Smooth muscle cell (in vitro differentiated cells): ENCODE data around the gene HDDC3. TPM values are rescaled to one million over a fixed set of nuclear protein-coding genes. Genes with fewer than 3 reads are reported as not detected.

ENCODE experiments used
- DNase-seq: peaks from one replicate; lab custom pipeline; 2025; ENCODE audit not compliant: unreplicated experiment; lab: John Stamatoyannopoulos, UW
- H2AFZ ChIP-seq: fragments of 200-600 bp; sonication (generic); 2 replicates; pipeline ENCODE4 v1.6.0; 2016; ENCODE audit warnings: antibody characterized with exemption, low read depth, mild to moderate bottlenecking
- H3F3A ChIP-seq: fragments of 200-600 bp; sonication (generic); 2 replicates; pipeline ENCODE4 v1.6.0; 2017; ENCODE audit warnings: antibody characterized with exemption, low read depth
- H3K27ac ChIP-seq: fragments of 200-600 bp; sonication (generic); 2 replicates; pipeline ENCODE4 v1.5.1; 2016; ENCODE audit warnings: low read depth, mild to moderate bottlenecking
- H3K27me3 ChIP-seq: fragments of 200-600 bp; sonication (generic); 2 replicates; pipeline ENCODE4 v1.6.1; 2016; ENCODE audit warnings: low read depth, mild to moderate bottlenecking
- H3K36me3 ChIP-seq: fragments of 200-600 bp; sonication (generic); 2 replicates; pipeline ENCODE4 v1.5.1; 2016; ENCODE audit warnings: low read depth
- H3K4me1 ChIP-seq: fragments of 200-600 bp; sonication (generic); 2 replicates; pipeline ENCODE4 v1.5.1; 2016; ENCODE audit warnings: low read depth
- H3K4me2 ChIP-seq: fragments of 200-600 bp; sonication (generic); 2 replicates; pipeline ENCODE4 v1.6.0; 2016; ENCODE audit warnings: mild to moderate bottlenecking
- H3K4me3 ChIP-seq: fragments of 200-600 bp; sonication (generic); 2 replicates; pipeline ENCODE4 v1.5.1; 2016; ENCODE audit warnings: mild to moderate bottlenecking
- H3K79me2 ChIP-seq: fragments of 200-600 bp; sonication (generic); 2 replicates; pipeline ENCODE4 v1.6.0; 2016; ENCODE audit warnings: low read depth, mild to moderate bottlenecking
- H3K9ac ChIP-seq: fragments of 200-600 bp; sonication (generic); 2 replicates; pipeline ENCODE4 v1.6.0; 2016; ENCODE audit warnings: low read depth
- H3K9me3 ChIP-seq: fragments of 200-600 bp; sonication (generic); replicated peaks from 2 replicates; pipeline ENCODE4 v1.5.1; 2016; ENCODE audit warnings: low read depth
- H4K20me1 ChIP-seq: fragments of 200-600 bp; sonication (generic); 2 replicates; pipeline ENCODE4 v1.6.0; 2016; ENCODE audit warnings: low read depth
- WGBS: methylation state at CpG from one replicate; pipeline ENCODE4 v1.1.7; 2016; ENCODE audit warnings: low lambda C conversion rate; 5-methylcytosine and 5-hydroxymethylcytosine counted together
- polyA plus RNA-seq: library from polyadenylated mRNA; unstranded; fragments of >200 nt; fragmentation: Nextera tagmentation; extraction: Ambion mirVana; gene quantifications from 2 replicates; pipeline ENCODE4 v1.2.1, GENCODE V29; 2016
- total RNA-seq: library from RNA; depleted of rRNA; stranded (reverse); fragments of >200 nt; gene quantifications from 2 replicates; pipeline ENCODE4 v1.2.3, GENCODE V29; 2014
- TF ChIP-seq, protein P1 (sequence below): fragments of 200-600 bp; sonication (generic); IDR thresholded peaks from 2 replicates; pipeline ENCODE4 v1.5.1; 2017; ENCODE audit warnings: borderline replicate concordance, mild to moderate bottlenecking, antibody characterized with exemption; ENCODE audit not compliant: insufficient read depth, poor library complexity, severe bottlenecking

Gene HDDC3
- total and polyA plus RNA-seq, 2 experiments from 2014 or later: 16.0 to 16.3 TPM

DNA sequence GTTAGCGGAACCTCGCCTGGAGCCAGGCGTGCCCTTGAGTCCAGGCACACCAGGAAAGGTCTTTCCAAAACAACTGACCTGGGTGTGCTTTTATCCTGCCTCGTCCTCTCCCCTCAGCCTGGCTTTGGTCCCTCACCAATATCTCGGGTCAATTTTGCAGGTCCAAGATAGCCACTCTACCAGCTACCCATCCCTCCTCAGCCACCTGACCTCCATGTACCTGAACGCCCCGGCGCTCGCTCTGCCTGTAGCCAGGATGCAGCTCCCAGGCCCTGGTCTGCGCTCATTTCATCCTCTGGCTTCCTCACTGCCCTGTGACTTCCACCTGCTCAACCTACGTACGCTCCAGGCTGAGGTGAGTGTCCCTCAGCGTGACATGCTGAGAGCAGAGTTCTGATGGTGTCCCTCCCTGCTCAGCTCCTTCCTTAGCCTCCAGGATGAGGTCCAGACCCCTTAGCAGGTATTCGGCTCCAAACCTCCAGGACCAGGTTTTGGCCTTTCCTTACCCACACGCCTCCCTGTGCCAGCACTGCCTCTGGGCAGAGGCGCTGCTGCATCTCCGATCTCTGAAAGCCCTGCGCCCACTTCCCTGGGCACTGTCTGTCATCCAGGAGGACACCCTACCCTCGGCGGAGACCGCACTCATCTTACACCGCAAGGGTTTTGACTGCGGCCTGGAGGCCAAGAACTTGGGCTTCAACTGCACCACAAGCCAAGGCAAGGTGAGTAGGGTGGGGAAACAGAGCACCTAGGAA lies 14.1 kb downstream of the HDDC3 start:
- no peak for DNase-seq
- Histone ChIP-seq H3K27me3 (no peaks in the 10 kb centered on the region), H3K9ac (no peak overlapping the region), H3K27ac (no peak overlapping the region), H3K9me3 (no peaks in the 10 kb centered on the region), H2AFZ (no peak overlapping the region), H3F3A (no peaks in the 10 kb centered on the region), H3K79me2 (no peaks in the 10 kb centered on the region), H3K4me1 (no peaks in the 10 kb centered on the region), H3K4me2 (no peak overlapping the region), H3K36me3 (no peaks in the 10 kb centered on the region), H4K20me1 (no peaks in the 10 kb centered on the region), H3K4me3 (no peak overlapping the region)
- TF ChIP-seq, protein P1, sequence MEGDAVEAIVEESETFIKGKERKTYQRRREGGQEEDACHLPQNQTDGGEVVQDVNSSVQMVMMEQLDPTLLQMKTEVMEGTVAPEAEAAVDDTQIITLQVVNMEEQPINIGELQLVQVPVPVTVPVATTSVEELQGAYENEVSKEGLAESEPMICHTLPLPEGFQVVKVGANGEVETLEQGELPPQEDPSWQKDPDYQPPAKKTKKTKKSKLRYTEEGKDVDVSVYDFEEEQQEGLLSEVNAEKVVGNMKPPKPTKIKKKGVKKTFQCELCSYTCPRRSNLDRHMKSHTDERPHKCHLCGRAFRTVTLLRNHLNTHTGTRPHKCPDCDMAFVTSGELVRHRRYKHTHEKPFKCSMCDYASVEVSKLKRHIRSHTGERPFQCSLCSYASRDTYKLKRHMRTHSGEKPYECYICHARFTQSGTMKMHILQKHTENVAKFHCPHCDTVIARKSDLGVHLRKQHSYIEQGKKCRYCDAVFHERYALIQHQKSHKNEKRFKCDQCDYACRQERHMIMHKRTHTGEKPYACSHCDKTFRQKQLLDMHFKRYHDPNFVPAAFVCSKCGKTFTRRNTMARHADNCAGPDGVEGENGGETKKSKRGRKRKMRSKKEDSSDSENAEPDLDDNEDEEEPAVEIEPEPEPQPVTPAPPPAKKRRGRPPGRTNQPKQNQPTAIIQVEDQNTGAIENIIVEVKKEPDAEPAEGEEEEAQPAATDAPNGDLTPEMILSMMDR: no peak
- WGBS: 93% methylated on average over 23 of the region's 23 CpGs

DNA sequence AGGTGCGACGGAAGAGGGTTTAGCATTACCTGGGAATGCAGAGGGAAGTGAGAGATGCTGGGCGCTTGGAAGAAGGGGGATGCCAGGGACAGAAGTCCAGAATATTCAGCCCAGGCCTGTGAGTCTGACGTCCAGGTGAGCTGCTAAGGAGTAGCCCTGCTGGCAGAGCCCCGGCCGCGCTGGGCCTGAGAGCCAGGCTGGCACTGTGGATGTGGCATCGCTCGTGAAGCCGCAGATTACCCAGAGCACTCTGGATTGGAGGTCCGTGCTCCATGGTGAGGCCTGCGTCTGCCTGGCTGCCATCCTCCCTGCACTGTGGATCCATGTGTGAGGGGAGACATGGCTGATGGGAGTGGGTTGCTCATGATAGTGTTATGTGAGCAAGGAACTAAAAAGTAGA lies 14.8 kb downstream of the HDDC3 start:
- H3K4me3 ChIP-seq: no peak overlapping the region

DNA sequence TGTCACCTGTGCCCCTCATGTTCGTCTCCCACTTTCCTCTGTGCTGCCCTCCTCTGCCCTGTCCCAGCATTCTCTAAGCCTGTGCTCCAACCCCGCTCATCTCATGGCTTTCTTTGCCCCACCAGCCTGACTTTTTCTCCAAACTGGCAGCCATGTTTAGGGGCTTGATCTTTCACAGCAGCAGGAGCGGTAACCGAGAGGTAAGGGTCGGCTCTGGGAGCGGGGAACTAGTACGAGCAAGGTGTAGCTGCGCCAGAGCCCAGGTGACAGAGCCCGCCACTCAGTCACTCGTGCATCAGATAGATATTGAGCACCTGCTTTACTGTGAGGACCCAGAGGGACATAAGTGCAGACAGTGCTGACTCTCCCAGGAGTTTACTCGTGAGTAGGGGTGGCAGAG lies 15.9 kb downstream of the HDDC3 start:
- no peak overlapping the region for H3K4me2 ChIP-seq
- no peak for DNase-seq
- no peaks in the 10 kb centered on the region for H3K9me3 ChIP-seq
- H3K9ac ChIP-seq: no peak overlapping the region
- no peaks in the 10 kb centered on the region for H3K27me3 ChIP-seq
- H3K4me1 ChIP-seq: no peaks in the 10 kb centered on the region
- H3K36me3 ChIP-seq: no peaks in the 10 kb centered on the region
- H3K27ac ChIP-seq: no peak overlapping the region
- TF ChIP-seq, protein P1: no peak
- H4K20me1 ChIP-seq: no peaks in the 10 kb centered on the region
- WGBS: 88% methylated on average over 11 of the region's 11 CpGs
- H2AFZ ChIP-seq: no peak overlapping the region
- H3F3A ChIP-seq: no peaks in the 10 kb centered on the region
- no peaks in the 10 kb centered on the region for H3K79me2 ChIP-seq
- H3K4me3 ChIP-seq: no peak overlapping the region

More for the DNA sequence above, 14.8 kb downstream of the HDDC3 start:
- H3K9me3 ChIP-seq: no peaks in the 10 kb centered on the region
- no peaks in the 10 kb centered on the region for H3K79me2 ChIP-seq
- no peak for DNase-seq
- 94% methylated on average over 11 of the region's 12 CpGs for WGBS
- no peak overlapping the region for H3K4me2 ChIP-seq
- H3K4me1 ChIP-seq: no peaks in the 10 kb centered on the region
- TF ChIP-seq, protein P1: no peak
- H3K36me3 ChIP-seq: no peaks in the 10 kb centered on the region
- no peaks in the 10 kb centered on the region for H4K20me1 ChIP-seq
- H3K27me3 ChIP-seq: no peaks in the 10 kb centered on the region
- H3K9ac ChIP-seq: no peak overlapping the region
- H3K27ac ChIP-seq: no peak overlapping the region
- H2AFZ ChIP-seq: no peak overlapping the region
- H3F3A ChIP-seq: no peaks in the 10 kb centered on the region
